Esophagus mucosa (tissue), 1 donor: ENCODE results near the gene OR52N1. TPM values are rescaled to one million over a fixed set of nuclear protein-coding genes. Genes with fewer than 3 reads are reported as not detected.

Source experiments
- ATAC-seq: fragments of 200-7000 bp; cut with Tn5 transposase; one replicate; pipeline ENCODE4 v1.9.1; 2020
- total RNA-seq: library from RNA; stranded (reverse); gene quantifications from one replicate; pipeline ENCODE4 v1.2.4, GENCODE V29; 2023
- donor health status: DM: yes; HTN: yes; CAD: no.

The OR52N1 gene
- not detected for total RNA-seq

- ATAC-seq: no peak
These were observed at the start of gene OR52N1 for GRCh38 chr11:5791165-5791564. OR52N1 (minus strand) TSS chr11:5791265; CDS start chr11:5788816, 2,449 bp downstream.

DNA sequence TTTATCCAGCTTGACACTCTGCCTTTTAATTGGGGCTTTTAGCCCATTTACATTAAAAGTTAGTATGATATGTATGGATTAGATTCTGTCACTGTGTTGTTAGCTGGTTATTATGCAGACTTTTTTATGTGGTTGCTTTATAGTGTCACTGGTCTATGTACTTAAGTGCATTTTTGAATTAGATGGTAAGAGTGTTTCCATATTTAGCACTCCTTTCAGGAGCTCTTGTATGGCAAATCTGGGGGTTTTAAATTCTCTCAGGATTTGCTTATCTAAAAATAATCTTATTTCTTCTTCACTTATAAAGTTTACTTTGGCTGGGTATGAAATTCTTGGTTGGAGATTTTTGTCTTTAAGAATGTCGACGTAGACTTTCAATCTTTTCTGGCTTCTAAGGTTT, 46.6 kb upstream of the OR52N1 start:
- ATAC-seq: no peak

DNA sequence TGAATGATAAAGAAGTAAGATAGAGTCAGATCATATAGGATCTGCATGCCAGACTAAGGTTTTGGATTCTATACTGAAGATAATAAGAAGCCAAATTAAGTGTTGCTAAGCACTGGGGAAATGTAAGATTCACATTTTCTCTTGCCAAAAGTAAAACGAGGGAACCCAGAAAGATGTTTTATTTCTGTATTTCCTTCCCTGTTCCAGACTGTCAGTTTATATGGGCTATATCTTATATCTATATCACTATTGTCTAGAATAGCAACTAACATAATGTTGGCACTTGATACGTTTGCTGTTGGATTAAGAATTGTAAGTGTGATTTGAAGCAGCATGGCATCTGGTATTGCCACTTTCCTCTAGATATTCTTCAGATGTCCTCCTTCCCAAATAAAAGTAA, 42.4 kb upstream of the OR52N1 start:
- ATAC-seq: no peak

DNA sequence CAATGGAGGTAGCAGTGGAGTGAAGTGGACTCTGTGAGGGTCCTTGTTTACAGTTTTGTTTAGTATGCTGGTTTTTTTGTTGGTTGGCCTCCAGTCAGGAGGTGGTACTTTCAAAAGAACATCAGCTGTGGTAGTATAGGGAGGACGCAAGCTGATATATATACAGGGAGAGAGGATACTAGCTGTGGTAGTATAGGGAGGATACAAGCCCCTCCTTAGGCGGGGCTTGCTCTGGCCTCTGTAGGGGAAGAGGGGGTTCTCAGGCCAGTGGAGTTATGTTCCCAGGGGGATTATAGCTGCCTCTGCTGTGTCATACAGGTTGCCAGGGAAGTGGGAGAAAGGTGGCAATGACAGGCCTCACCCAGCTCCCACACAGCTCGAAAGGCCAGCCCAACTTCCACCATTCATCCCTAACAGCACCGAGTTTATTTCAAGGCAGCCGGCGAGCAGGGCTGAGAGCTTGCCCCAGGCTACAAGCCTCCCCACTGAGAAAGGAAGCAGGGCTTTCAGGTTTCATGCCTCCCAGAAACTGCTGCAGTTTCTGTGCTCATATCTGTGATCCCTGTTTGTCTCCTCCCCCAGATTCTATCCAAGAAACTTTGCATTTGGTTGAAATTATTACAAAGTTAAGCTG, 40.2 kb upstream of the OR52N1 start:
- no peak for ATAC-seq

GRCh38 chr11:5818245-5818886, 27.3 kb upstream of the OR52N1 start:
- ATAC-seq: no peak

DNA sequence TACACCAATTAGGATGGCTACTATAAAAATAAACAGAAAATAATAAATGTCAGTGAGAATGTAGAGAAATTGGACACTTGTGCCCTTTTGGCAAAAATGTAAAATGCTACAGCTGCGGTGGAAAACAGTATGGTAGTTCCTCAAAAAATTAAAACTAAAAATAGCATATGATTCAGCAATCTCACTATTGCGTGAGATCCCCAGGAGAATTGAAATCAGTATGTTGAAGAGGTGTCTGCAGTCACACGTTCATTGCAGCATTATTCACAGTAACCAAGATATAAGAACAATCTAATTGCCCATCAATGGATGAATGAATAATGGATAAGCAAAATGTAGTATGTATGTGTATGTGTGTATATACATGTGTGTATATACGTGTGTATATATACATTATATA, 24.5 kb upstream of the OR52N1 start:
- ATAC-seq: no peak

GRCh38 chr11:5809905-5810795, 19.1 kb upstream of the OR52N1 start:
- ATAC-seq: no peak

GRCh38 chr11:5809122-5809519, 18.1 kb upstream of the OR52N1 start:
- ATAC-seq: no peak

- peak; percentile 84 for ATAC-seq
These were observed 17.5 kb upstream of the OR52N1 start, which contains the start of gene OR52N2 for GRCh38 chr11:5808500-5809121. OR52N2 (plus strand) TSS chr11:5808924; CDS start chr11:5820336, 11,412 bp downstream.

DNA sequence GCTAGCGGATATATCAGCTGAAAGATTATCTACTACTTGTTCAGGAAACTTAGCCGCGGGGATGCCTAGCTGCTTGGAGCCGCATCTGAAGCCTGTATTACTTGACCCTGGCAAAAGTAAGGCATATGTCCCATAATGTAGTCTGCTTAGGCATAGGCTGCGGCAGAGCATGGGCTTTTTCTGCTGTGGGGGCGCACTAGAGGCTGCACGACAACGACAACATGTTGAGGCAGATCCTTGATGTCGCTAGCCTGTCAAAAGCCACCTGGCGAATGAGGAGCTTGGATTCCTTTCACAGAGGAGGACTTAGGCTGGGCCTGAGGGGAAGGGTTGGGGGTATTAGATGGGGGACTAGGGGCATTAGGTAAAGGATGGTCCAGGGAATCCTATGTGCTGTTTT, 16.5 kb upstream of the OR52N1 start:
- no peak for ATAC-seq

GRCh38 chr11:5803982-5804381, 12.9 kb upstream of the OR52N1 start:
- no peak for ATAC-seq

DNA sequence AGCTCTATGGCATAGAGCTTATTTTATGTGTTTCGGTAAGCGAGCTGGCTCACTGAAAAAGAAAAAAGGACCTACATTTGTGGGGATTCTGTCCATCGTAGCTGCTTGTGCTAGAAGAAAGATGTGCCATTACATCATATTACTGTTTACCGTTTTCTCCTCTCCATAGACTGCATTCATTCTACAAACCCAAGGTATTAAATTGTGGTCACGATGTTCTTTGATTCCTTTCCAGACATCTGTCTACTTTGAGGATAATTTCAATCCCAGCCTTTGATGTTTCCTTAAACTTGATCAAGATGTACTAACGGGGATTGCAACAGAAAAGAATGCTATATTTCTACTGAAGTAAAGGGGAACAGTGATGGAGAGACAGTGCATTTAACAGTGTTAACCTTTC, 5.5 kb upstream of the OR52N1 start:
- ATAC-seq: no peak

DNA sequence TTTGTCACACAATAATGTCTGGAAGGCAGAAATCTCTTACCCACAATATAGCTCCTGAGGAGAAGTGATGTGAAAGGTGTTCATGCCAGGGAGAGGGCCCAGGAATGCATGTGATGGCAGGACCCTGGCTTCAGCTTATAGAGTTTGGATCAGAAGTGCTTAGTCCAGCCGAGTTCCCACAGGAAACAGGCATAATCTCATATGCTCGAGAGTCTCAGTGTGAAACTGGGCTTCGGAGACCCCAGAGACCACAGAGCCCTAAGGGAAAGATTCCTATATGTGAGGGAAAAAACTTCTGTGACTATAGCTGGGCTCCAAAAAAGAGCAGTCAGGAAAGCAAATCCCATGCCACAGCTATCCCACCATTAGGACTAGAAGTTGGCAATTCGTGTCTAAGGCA, 7.8 kb downstream of the OR52N1 start, which contains the start of gene OR52N5:
TSS of gene OR52N5 (minus strand) at position 101 of the 400 bp plus-strand sequence. CDS start 4,721 bp downstream, outside the sequence.
- ATAC-seq: no peak

DNA sequence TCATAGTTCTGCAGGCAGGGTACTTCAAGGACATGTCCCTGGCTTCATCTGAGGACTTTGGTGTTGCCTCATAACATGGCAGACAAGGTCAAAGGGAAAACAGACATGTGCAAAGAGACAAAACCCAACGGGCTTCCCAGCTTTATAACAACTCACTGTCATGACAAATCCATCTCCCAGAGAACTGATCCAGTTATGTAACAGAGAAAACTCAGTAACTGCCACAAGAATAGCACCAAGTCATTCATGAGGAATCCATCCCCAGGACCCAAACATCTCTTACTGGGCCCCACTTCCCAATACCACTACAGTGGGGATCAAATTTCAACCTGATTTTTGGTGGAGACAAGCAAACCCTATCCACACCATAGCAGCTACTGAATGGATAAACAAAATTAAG, 24.0 kb downstream of the OR52N1 start:
- no peak for ATAC-seq

DNA sequence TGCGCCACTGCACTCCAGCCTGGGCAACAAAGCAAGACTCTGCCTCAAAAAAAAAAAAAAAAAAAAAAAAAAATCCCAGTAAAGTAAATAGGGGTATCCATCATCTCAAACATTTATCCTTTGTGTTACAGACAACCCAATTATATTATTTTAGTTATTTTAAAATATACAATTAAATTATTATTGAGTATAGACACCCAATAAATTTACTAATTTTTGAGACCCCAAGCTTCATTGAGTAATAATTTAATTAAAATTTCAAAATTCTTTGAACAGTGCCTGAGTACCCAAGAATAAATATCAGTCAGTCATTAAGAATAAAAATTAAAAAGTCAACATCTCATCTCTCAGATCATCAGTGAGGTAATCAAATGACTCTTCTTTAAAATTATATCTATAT, 37.1 kb downstream of the OR52N1 start, which contains the start of gene OR52N4:
TSS of gene OR52N4 (plus strand) at position 301 of the 400 bp plus-strand sequence. CDS start 498 bp downstream, outside the sequence.
- ATAC-seq: no peak

GRCh38 chr11:5749836-5750235, 41.2 kb downstream of the OR52N1 start:
- no peak for ATAC-seq

- ATAC-seq: no peak
These were observed 44.5 kb downstream of the OR52N1 start for GRCh38 chr11:5746614-5747013.

- ATAC-seq: no peak
These were observed 52.6 kb downstream of the OR52N1 start for GRCh38 chr11:5738431-5738830.

GRCh38 chr11:5737670-5738392, 53.2 kb downstream of the OR52N1 start:
- no peak for ATAC-seq

DNA sequence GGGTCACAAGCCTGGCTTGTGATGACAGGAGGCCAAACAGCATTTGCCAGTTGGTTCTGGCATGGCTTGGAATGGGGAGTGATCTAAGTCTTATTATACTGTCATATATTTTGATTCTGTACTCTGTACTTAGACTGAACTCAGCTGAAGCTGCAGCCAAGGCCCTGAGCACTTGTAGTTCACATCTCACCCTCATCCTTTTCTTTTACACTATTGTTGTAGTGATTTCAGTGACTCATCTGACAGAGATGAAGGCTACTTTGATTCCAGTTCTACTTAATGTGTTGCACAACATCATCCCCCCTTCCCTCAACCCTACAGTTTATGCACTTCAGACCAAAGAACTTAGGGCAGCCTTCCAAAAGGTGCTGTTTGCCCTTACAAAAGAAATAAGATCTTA, 54.0 kb downstream of the OR52N1 start:
- ATAC-seq: no peak
